NT2/D1 (cell line): ENCODE data around the gene CYP21A2.
"Not testable (repeated sequence)": the region's sequence is repeated elsewhere in the genome, so short reads cannot be mapped to it uniquely, and the experiment has no call there.

ENCODE experiments used
- SUZ12 ChIP-seq: IDR thresholded peaks from 2 replicates; pipeline ENCODE4 v1.6.1; 2011; ENCODE audit not compliant: insufficient read length, insufficient read depth; ENCODE audit errors: extremely low read depth
- YY1 ChIP-seq: IDR thresholded peaks from 2 replicates; pipeline ENCODE4 v1.6.1; 2011; ENCODE audit not compliant: insufficient read length, insufficient read depth
- ZNF274 ChIP-seq: IDR thresholded peaks from 2 replicates; pipeline ENCODE4 v1.6.1; 2011; ENCODE audit warnings: mild to moderate bottlenecking, low read depth, low read length

GRCh38 chr6:31994421-31994820, 43.8 kb upstream of the CYP21A2 start:
- not testable (repeated sequence) for TF ChIP-seq SUZ12, ZNF274, YY1
